ENCODE results near the gene PCDHGB5. TPM values are rescaled to one million over a fixed set of nuclear protein-coding genes. Genes with fewer than 3 reads are reported as not detected.
"Not testable (repeated sequence)": the region's sequence is repeated elsewhere in the genome, so short reads cannot be mapped to it uniquely, and the experiment has no call there.

PCDHGB5 gene
- total RNA-seq, 2 experiments from 2014 or later, result 0.12 to 0.15 TPM

DNA sequence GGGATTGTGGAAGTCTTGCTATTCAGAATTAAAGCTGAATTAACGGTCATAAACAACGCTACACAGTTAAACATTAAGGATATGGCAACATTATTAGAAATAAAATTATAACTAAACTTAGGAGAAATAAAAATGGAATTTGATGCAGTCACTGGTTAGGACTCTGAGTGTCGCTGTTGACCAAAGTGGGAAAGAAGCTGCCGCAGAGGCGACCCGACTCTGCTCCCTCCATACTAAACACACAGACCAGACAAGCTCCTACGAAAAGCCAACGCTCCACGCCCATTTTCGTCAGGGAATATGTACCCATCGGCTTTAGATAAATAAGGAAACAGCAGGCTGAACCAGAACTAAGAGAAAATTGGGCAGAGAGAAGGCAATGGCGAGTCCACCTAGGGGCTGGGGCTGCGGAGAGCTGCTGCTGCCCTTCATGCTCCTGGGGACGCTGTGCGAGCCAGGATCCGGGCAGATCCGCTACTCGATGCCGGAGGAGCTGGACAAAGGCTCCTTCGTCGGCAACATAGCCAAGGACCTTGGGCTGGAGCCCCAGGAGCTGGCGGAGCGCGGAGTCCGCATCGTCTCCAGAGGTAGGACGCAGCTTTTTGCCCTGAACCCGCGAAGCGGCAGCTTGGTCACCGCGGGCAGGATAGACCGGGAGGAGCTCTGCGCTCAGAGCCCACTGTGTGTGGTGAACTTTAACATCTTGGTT lies 33.6 kb upstream of the PCDHGB5 start, which contains the start of gene PCDHGA5:
Gene PCDHGA5, plus strand, starts transcription at position 211 of the 709 bp plus-strand sequence. Its CDS starts 169 bp downstream, at position 380.
- no peak within 1 kb of the TSS for H3K4me3 Mint-ChIP-seq
- H3K27ac Mint-ChIP-seq, result no peak within 1 kb of the TSS
- intact Hi-C loops (cut with micrococcal nuclease), result loop anchor here (10.0 kb wide), 1 partner anchor 51 kb away; the partner anchor contains the start of genes PCDHGA10 and PCDHGB7
- no peak for DNase-seq
- peaks cover 2% of the 10 kb centered on the region for H3K4me1 Mint-ChIP-seq (ENCODE audit: low read depth)
- H3K9me3 Mint-ChIP-seq, result peaks cover 48% of the 10 kb centered on the region
- peaks cover 38% of the 10 kb centered on the region for H3K36me3 Mint-ChIP-seq
- peaks cover 71% of the 10 kb centered on the region for H3K27me3 Mint-ChIP-seq
- CTCF ChIA-PET, result no interaction called here
- POLR2A ChIA-PET, result interaction anchor here (1.4 kb wide), 1 partner anchor 43 kb away, joined by 3 read pairs; the partner anchor contains the start of gene TAF7

DNA sequence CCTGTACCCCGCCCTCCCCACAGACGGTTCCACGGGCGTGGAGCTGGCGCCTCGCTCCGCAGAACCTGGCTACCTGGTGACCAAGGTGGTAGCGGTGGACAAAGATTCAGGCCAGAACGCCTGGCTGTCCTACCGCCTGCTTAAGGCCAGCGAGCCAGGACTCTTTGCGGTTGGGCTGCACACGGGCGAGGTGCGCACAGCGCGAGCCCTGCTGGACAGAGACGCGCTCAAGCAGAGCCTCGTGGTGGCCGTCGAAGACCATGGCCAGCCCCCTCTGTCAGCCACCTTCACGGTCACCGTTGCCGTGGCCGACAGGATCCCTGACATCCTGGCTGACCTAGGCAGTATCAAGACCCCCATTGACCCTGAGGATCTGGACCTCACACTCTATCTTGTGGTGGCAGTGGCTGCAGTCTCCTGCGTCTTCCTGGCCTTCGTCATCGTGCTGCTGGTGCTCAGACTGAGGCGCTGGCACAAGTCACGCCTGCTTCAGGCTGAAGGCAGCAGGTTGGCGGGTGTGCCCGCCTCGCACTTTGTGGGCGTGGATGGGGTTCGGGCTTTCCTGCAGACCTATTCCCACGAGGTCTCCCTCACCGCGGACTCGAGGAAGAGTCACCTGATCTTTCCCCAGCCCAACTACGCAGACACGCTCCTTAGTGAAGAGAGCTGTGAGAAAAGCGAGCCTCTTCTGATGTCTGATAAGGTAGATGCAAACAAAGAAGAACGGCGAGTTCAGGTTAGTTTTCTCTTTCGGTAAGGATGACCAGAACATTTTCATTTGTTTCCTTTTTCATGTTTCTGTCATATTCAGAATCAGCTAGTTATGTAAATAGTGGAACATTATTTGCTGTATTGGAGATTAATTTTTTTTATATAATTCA lies 31.5 kb upstream of the PCDHGB5 start:
- intact Hi-C loops (cut with micrococcal nuclease), result loop anchor here (10.0 kb wide), 1 partner anchor 49 kb away; the partner anchor contains the start of genes PCDHGA10 and PCDHGB7
- H3K4me1 Mint-ChIP-seq (ENCODE audit: low read depth), result peaks cover 5% of the 10 kb centered on the region
- H3K9me3 Mint-ChIP-seq, result peaks cover 38% of the 10 kb centered on the region
- ChIA-PET CTCF (interaction anchor here (1.1 kb wide), 1 partner anchor 198 kb away, joined by 3 read pairs; no protein-coding TSS in a partner anchor), POLR2A (no interaction called here)
- H3K27ac Mint-ChIP-seq, result no peak overlapping the region
- DNase-seq, result no peak
- H3K36me3 Mint-ChIP-seq, result peaks cover 32% of the 10 kb centered on the region
- peaks cover 67% of the 10 kb centered on the region for H3K27me3 Mint-ChIP-seq
- H3K4me3 Mint-ChIP-seq, result no peak overlapping the region

DNA sequence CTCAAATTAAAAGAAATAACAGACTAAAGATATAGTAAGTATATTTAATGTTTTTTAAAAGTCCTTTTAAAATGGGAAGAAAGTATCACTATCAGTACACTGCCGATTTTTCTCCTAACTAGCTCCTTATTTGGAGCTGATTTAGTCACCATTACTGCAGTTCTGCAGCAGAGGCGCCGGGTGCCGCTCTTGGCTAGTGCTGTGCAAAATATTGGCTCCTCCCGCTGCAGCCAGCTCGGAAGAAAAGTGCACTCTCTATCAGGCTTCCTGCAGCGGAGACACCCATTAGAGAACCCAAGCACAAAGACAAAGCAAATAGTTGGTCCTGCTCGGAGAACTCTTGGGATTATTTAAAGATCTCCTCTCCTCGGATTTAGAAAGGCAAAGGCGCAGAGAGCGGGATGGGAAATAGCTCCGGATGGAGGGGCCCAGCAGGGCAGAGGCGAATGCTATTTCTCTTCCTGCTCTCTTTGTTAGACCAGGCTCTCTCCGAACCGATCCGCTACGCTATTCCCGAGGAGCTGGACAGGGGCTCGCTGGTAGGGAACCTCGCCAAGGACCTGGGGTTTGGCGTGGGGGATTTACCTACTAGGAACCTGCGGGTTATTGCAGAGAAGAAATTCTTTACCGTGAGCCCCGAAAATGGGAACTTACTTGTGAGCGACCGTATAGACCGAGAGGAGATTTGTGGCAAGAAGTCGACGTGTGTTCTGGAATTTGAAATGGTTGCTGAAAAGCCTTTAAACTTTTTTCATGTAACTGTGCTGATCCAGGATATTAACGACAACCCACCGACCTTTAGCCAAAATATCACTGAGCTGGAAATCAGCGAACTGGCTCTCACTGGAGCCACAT lies 27.5 kb upstream of the PCDHGB5 start, which contains the start of gene PCDHGB3:
Gene PCDHGB3, plus strand, starts transcription at position 249 of the 855 bp plus-strand sequence. Its CDS starts 153 bp downstream, at position 402.
- Mint-ChIP-seq H3K9me3 (peaks cover 30% of the 10 kb centered on the region), H3K4me3 (peak within 1 kb of the TSS; percentile 68), H3K27ac (no peak within 1 kb of the TSS), H3K27me3 (peaks cover 48% of the 10 kb centered on the region), H3K36me3 (peaks cover 28% of the 10 kb centered on the region), H3K4me1 (ENCODE audit: low read depth) (peaks cover 5% of the 10 kb centered on the region)
- ChIA-PET POLR2A (interaction anchor here (0.7 kb wide), 1 partner anchor 194 kb away, joined by 3 read pairs; no protein-coding TSS in a partner anchor), CTCF (interaction anchor here (0.7 to 2.8 kb wide), 20 partner anchors 10 to 197 kb away, joined by 3 to 25 read pairs (median 4); partner anchors contain the start of genes PCDHB9, PCDHGA10, PCDHGA12 and PCDHGB2)
- intact Hi-C loops (cut with micrococcal nuclease), result loop anchor here (10.0 kb wide), 1 partner anchor 45 kb away; the partner anchor contains the start of genes PCDHGA10 and PCDHGB7
- DNase-seq, result peak; percentile 55

DNA sequence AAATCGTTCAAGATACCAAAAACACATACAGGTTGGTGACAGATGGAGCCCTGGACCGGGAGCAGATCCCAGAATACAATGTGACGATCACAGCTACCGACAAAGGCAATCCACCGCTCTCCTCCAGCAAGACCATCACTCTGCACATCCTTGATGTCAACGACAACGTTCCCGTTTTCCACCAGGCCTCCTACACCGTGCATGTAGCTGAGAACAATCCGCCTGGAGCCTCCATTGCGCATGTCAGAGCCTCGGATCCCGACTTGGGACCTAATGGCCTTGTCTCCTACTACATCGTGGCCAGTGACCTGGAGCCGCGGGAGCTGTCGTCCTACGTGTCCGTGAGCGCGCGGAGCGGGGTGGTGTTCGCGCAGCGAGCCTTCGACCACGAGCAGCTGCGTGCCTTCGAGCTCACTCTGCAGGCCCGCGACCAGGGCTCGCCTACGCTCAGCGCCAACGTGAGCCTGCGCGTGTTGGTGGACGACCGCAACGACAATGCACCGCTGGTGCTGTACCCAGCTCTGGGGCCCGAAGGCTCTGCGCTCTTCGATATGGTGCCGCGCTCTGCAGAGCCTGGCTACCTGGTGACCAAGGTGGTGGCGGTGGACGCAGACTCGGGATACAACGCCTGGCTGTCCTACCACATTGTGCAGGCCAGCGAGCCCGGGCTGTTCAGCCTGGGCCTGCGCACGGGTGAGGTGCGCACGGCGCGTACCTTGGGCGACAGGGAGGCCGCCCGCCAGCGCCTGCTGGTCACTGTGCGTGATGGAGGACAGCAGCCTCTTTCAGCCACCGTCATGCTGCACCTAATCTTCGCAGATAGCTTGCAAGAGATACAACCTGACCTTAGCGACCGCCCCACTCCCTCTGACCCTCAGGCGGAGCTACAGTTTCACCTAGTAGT lies 25.9 kb upstream of the PCDHGB5 start:
- Mint-ChIP-seq H3K4me1 (ENCODE audit: low read depth) (peaks cover 5% of the 10 kb centered on the region), H3K36me3 (peaks cover 26% of the 10 kb centered on the region), H3K27ac (no peak overlapping the region), H3K27me3 (peaks cover 44% of the 10 kb centered on the region), H3K9me3 (peaks cover 29% of the 10 kb centered on the region), H3K4me3 (no peak overlapping the region)
- intact Hi-C loops (cut with micrococcal nuclease), result no loop called here
- POLR2A ChIA-PET, result no interaction called here
- CTCF ChIA-PET, result interaction anchor here (0.6 to 2.8 kb wide), 6 partner anchors 15 to 192 kb away, joined by 4 to 25 read pairs (median 5); partner anchors contain the start of gene PCDHGA10
- no peak for DNase-seq

DNA sequence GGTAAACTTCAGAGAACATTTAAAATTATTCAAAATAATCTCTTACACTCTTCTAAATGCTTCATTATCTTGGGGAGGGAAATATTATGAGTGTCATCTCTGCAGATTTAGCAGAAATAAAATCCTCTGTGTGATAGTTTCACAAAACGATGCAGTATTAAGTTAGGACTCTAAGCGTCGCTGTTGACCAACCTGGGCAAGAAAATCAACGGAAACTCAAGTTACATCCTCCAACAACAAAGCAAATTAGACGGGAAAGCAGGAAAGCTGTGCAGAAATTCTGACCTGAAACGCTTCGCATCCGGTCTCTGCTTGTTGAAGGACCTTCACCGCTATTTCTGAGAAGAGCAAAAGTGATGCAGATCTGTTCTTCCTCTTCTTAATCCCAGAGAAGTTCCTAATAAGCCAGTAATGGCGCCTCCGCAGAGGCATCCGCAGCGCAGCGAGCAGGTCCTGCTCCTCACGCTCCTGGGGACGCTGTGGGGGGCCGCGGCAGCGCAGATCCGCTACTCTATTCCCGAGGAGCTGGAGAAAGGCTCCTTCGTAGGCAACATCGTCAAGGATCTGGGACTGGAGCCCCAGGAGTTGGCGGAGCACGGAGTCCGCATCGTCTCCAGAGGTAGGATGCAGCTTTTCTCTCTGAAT lies 24.0 kb upstream of the PCDHGB5 start, which contains the start of gene PCDHGA6:
Gene PCDHGA6, plus strand, starts transcription at position 219 of the 645 bp plus-strand sequence. Its CDS starts 193 bp downstream, at position 412.
- no peak for DNase-seq
- peaks cover 5% of the 10 kb centered on the region for H3K4me1 Mint-ChIP-seq (ENCODE audit: low read depth)
- intact Hi-C loops (cut with micrococcal nuclease), result no loop called here
- ChIA-PET POLR2A (no interaction called here), CTCF (interaction anchor here (0.7 to 1.5 kb wide), 5 partner anchors 15 to 191 kb away, joined by 3 to 5 read pairs (median 3); partner anchors contain the start of gene PCDHGB6)
- peaks cover 39% of the 10 kb centered on the region for H3K27me3 Mint-ChIP-seq
- peaks cover 33% of the 10 kb centered on the region for H3K9me3 Mint-ChIP-seq
- peaks cover 26% of the 10 kb centered on the region for H3K36me3 Mint-ChIP-seq
- peak within 1 kb of the TSS; percentile 27 for H3K4me3 Mint-ChIP-seq
- no peak within 1 kb of the TSS for H3K27ac Mint-ChIP-seq

DNA sequence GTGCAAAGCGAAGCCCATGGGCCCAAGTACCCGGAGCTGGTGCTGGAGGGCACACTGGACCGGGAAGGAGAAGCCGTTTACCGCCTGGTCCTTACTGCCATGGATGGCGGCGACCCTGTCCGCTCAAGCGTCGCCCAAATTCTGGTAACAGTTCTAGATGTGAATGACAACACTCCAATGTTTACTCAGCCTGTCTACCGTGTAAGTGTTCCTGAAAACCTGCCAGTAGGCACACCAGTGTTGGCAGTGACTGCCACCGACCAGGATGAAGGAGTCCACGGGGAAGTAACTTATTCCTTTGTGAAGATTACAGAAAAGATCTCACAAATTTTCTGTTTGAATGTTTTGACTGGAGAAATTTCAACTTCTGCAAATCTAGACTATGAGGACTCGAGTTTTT lies 23.1 kb upstream of the PCDHGB5 start:
- Mint-ChIP-seq H3K27ac (no peak overlapping the region), H3K27me3 (peaks cover 40% of the 10 kb centered on the region)

DNA sequence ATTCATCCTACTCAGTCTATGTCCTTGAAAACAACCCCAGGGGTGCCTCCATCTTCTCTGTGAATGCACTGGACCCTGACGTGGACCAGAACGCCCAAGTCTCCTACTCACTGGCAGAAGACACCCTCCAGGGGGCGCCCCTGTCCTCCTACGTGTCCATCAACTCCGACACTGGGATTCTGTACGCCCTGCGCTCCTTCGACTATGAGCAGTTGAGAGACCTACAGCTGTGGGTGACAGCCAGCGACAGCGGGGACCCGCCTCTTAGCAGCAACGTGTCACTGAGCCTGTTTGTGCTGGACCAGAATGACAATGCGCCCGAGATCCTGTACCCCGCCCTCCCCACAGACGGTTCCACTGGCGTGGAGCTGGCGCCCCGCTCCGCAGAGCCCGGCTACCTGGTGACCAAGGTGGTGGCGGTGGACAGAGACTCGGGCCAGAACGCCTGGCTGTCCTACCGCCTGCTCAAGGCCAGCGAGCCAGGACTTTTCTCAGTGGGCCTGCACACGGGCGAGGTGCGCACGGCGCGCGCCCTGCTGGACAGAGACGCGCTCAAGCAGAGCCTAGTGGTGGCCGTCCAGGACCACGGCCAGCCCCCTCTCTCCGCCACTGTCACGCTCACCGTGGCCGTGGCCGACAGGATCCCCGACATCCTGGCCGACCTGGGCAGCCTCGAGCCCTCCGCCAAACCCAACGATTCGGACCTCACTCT lies 22.1 kb upstream of the PCDHGB5 start:
- H3K4me1 Mint-ChIP-seq (ENCODE audit: low read depth); H3K27ac Mint-ChIP-seq; CTCF ChIA-PET; intact Hi-C loops (cut with micrococcal nuclease); DNase-seq; H3K4me3 Mint-ChIP-seq; POLR2A ChIA-PET: not testable (repeated sequence)
- Mint-ChIP-seq H3K36me3 (peaks cover 23% of the 10 kb centered on the region), H3K9me3 (peaks cover 33% of the 10 kb centered on the region), H3K27me3 (peaks cover 35% of the 10 kb centered on the region)

More for the DNA sequence above, 23.1 kb upstream of the PCDHGB5 start:
- ChIA-PET POLR2A (no interaction called here), CTCF (interaction anchor here (0.7 to 1.5 kb wide), 3 partner anchors 16 to 182 kb away, joined by 3 to 5 read pairs (median 3); partner anchors contain the start of gene PCDHGB6)
- H3K4me1 Mint-ChIP-seq (ENCODE audit: low read depth), result peaks cover 5% of the 10 kb centered on the region
- peaks cover 33% of the 10 kb centered on the region for H3K9me3 Mint-ChIP-seq
- intact Hi-C loops (cut with micrococcal nuclease), result no loop called here
- DNase-seq, result no peak
- peaks cover 26% of the 10 kb centered on the region for H3K36me3 Mint-ChIP-seq
- no peak overlapping the region for H3K4me3 Mint-ChIP-seq

DNA sequence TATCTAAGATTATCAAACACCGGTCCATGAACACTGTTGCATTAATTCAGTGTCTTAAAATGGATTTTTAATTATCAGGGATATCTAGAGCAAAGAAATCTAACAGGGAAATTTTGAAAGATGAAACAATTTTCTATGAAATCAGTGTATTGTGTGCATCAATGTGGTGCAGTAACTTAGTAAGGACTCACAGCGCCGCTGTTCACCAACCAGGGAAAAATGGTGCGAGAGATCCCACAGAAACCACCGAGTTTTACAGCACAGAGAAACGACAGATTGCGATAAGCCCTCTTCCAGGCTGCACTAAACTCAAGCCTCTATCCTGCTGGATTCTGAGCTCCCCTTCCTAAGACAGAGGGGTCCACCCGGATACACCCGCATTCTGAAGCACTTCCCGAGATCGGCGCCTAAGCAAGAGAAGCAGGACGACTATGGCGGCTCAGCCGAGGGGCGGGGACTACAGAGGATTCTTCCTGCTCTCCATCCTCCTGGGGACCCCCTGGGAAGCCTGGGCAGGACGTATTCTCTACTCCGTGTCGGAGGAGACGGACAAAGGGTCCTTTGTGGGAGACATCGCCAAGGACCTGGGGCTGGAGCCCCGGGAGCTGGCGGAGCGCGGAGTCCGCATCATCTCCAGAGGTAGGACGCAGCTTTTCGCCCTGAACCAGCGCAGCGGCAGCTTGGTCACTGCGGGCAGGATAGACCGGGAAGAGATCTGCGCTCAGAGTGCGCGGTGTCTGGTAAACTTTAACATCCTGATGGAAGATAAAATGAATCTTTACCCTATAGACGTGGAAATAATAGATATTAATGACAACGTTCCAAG lies 15.1 kb upstream of the PCDHGB5 start, which contains the start of gene PCDHGA7:
Gene PCDHGA7, plus strand, starts transcription at position 274 of the 826 bp plus-strand sequence. Its CDS starts 158 bp downstream, at position 432.
- Mint-ChIP-seq H3K36me3 (peaks cover 11% of the 10 kb centered on the region), H3K9me3 (peaks cover 14% of the 10 kb centered on the region), H3K27me3 (peaks cover 55% of the 10 kb centered on the region), H3K27ac (no peak within 1 kb of the TSS), H3K4me1 (ENCODE audit: low read depth) (no peaks in the 10 kb centered on the region), H3K4me3 (peak within 1 kb of the TSS; percentile 66)
- intact Hi-C loops (cut with micrococcal nuclease), result no loop called here
- no peak for DNase-seq
- ChIA-PET POLR2A (interaction anchor here (0.6 kb wide), 1 partner anchor 61 kb away, joined by 7 read pairs; no protein-coding TSS in a partner anchor), CTCF (no interaction called here)

DNA sequence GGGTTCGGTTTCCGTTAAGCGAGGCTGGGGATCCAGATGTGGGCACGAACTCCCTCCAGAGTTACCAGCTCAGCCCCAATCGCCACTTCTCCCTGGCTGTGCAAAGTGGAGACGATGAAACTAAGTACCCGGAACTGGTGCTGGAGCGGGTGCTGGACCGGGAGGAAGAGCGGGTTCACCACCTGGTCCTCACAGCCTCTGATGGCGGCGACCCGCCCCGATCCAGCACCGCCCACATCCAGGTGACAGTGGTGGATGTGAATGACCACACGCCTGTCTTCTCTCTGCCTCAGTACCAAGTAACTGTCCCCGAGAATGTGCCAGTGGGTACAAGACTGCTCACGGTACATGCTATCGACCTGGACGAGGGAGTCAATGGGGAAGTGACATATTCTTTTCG lies 14.4 kb upstream of the PCDHGB5 start:
- Mint-ChIP-seq H3K27me3 (peaks cover 57% of the 10 kb centered on the region), H3K4me1 (ENCODE audit: low read depth) (no peaks in the 10 kb centered on the region), H3K9me3 (peaks cover 15% of the 10 kb centered on the region), H3K36me3 (peaks cover 13% of the 10 kb centered on the region), H3K4me3 (no peak overlapping the region), H3K27ac (no peak overlapping the region)
- no peak for DNase-seq
- intact Hi-C loops (cut with micrococcal nuclease), result no loop called here
- ChIA-PET CTCF (no interaction called here), POLR2A (interaction anchor here (0.6 kb wide), 1 partner anchor 60 kb away, joined by 7 read pairs; no protein-coding TSS in a partner anchor)

Data from activated CD4-positive, alpha-beta memory T cell treated with anti-CD3 and anti-CD28 coated beads for 36 hours (primary cell).